ENCODE data around the gene RGS12.

RGS12 gene, protein sequence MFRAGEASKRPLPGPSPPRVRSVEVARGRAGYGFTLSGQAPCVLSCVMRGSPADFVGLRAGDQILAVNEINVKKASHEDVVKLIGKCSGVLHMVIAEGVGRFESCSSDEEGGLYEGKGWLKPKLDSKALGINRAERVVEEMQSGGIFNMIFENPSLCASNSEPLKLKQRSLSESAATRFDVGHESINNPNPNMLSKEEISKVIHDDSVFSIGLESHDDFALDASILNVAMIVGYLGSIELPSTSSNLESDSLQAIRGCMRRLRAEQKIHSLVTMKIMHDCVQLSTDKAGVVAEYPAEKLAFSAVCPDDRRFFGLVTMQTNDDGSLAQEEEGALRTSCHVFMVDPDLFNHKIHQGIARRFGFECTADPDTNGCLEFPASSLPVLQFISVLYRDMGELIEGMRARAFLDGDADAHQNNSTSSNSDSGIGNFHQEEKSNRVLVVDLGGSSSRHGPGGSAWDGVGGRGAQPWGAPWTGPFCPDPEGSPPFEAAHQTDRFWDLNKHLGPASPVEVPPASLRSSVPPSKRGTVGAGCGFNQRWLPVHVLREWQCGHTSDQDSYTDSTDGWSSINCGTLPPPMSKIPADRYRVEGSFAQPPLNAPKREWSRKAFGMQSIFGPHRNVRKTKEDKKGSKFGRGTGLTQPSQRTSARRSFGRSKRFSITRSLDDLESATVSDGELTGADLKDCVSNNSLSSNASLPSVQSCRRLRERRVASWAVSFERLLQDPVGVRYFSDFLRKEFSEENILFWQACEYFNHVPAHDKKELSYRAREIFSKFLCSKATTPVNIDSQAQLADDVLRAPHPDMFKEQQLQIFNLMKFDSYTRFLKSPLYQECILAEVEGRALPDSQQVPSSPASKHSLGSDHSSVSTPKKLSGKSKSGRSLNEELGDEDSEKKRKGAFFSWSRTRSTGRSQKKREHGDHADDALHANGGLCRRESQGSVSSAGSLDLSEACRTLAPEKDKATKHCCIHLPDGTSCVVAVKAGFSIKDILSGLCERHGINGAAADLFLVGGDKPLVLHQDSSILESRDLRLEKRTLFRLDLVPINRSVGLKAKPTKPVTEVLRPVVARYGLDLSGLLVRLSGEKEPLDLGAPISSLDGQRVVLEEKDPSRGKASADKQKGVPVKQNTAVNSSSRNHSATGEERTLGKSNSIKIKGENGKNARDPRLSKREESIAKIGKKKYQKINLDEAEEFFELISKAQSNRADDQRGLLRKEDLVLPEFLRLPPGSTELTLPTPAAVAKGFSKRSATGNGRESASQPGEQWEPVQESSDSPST (N-terminal part only)

DNA sequence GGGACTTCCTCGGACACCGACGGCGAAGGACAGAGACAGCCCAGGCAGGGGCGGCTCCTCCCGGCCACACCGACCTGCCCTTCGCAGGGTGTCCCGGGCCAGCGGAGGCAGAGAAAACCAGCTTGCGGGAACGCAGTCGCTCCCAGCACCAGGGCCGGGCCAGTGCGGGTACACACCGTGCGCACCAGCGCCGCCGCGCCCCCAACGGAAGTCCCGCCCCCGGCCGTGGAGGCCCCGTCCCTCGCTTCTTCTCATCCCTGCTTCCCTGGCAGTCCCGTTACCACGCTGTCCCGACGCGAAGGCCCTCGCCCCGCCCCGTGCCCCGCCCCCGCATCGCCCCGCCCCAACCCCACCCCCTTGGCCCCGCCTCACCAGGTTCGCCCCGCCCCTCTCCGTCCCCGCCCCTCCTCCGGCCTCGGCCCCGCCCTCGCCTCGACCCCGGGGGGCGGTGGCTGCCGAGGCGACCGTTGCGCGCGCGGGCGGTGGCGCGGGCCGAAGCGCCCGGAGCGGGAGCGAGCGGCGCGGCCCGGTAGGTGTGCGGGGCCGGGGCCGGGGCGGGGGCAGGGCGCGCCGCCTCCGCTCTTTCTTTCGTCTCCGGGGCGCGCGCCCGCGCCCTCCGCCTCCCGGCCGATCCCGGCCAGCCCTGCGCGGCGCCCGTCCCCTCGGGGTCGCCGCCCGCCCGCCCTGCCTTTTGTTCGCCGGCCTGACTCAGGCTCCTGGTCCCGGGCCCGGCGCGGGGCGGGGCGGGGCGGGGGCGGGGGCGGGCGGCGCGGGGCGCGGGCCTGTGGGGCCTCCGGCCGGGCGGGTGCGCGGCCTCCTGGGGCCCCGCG is at the start of gene RGS12:
Gene RGS12, plus strand, starts transcription at position 451 of the 830 bp plus-strand sequence. CDS start 23,150 bp downstream, outside the sequence.
- peak; percentile 87 for DNase-seq

DNA sequence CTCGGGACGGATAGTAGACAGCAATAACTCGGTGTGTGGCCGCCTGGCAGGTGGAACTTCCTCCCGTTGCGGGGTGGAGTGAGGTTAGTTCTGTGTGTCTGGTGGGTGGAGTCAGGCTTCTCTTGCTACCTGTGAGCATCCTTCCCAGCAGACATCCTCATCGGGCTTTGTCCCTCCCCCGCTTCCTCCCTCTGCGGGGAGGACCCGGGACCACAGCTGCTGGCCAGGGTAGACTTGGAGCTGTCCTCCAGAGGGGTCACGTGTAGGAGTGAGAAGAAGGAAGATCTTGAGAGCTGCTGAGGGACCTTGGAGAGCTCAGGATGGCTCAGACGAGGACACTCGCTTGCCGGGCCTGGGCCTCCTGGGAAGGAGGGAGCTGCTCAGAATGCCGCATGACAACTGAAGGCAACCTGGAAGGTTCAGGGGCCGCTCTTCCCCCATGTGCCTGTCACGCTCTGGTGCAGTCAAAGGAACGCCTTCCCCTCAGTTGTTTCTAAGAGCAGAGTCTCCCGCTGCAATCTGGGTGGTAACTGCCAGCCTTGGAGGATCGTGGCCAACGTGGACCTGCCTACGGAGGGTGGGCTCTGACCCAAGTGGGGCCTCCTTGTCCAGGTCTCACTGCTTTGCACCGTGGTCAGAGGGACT is 49.6 kb upstream of the RGS12 start:
- no peak for DNase-seq

DNA sequence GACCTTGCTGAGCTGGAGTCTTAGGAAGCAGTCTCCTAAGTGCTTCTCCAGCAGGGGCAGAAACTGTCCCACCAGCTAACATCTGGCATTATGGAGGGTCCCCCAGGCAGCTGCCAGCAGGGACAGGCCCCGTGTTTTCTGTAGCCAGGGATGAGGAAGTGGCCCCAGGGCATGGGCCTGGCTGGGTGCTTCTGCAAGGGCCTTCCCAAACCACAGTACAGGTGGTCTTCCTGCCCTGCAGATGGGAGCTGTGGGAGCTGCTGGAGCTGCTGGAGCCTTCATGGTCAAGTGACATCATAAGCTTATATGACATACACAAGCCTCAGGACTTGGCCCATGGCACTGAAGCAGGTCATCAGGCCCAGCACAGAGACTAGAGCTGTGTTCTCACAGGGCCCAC is 48.8 kb upstream of the RGS12 start:
- no peak for DNase-seq

DNA sequence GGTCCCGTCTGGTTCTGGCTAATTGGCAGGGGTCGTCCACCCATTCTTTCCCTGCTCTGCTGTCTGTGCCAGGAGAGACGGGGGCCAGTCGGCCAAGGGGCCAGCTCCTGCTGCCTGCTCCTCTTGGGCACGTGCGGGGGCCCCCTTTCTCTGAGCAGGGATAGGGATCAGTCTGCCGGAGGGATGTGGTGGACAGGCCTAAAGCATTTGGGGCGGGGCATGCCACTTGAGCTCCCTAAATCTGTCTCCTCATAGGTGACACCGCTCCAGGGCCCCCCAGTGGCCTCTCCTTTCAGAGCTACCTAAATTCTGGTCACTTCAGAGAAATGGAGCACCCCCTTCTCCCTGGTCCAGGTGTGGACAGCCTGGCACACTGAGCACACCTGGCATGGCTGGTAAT is 48.1 kb upstream of the RGS12 start:
- no peak for DNase-seq

DNA sequence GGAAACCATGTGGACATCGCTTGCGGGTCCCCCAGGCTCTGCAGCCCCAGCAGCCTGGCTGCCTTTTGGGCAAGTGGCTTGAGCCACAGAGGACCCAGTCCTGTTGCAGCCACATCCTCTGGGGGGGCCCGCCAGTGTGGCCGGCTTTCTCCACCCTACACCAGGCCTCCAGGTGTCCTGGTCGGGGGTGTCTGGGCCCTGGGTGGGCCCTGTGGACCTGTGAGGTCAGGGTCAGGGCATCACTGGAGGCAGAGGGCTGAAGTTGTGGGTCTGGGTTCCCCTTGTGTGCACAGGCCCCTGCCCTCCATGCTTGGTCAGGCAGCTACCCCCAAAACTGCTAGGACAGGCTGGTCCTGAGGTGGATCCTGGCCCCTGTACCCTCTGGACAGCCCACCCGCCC is 47.1 kb upstream of the RGS12 start:
- DNase-seq = no peak

DNA sequence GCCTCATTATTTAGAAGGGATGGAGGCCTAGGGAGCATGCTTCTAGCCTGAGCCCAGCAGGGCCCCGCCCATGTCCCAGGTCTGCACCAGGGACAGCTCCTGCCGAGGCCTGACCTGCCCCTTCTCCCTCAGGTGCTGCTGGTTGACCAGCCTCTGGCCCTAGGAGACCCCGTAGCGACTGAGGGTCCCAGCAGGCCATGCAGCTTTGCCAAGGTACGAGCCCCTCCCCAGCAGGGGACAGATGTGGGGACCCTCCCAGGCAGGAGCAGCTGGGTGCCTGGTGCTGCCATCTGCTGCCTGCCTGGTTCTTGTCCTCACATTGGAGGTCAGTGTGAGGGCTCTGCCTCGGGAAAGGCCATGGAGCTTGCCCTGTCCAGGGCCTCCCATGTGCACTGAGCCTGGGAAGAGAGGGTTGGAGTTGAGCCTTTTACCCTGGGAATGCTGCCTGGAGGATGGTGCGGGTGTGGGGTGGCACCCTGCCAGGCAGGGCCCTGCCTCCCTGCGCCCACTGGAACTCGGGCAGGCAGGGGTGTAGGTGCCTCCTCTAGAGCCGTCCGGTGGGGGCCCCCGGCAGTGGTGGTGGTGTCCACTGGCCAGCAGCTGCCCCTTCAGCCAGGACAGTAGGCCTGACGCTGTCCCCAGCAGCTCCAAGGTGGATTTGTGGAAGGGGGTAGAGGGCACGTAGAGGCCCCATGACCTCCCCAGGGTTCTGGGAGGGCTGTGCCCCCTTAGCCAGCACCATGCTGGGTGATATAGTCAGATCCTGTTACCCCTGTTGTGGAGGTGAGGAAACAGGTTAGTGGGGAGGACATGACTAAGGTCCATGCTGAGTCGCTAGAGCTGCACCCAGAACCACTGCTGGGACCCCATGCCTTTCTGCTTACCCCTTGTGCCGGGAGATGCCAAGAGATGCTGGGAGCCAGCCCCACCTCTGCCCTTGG is 46.1 kb upstream of the RGS12 start:
- DNase-seq = no peak

DNA sequence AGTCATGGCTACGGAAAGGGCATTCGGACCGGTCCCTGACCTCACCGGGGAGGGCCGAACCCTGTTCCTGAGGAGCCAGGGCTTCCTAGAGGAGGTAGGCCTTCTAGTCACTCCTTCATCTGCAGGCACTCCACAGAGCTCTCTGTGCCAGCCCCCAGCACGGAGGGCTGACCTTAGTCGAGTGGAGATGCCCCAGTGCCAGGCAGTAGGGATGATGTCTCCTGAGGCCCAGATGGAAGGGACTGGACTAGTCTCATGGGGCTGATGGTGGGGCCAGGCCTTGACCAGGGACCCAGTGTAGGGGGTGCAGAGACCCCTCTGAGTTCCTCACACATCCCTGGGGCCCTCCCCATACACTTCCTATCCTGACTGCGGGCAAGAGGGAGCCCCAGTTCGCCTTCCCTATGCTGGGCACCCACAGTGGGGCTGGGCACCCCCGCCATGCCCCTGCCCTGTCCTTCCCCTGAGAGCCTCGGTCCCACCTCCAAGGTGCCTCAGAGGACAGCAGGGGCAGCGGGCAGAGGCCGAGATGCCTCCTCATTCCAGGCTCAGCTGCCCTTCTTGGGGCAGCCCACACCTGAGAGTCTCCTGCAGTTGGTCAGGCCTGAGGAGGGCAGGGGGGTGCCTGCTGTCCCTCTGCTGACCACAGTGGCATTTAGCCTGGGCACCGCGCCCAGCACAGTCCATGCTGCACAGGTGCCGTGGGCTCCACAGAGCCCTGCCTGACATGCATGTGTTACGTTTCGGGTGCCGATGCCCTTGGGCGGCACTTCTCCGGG is 45.2 kb upstream of the RGS12 start:
- no peak for DNase-seq

DNA sequence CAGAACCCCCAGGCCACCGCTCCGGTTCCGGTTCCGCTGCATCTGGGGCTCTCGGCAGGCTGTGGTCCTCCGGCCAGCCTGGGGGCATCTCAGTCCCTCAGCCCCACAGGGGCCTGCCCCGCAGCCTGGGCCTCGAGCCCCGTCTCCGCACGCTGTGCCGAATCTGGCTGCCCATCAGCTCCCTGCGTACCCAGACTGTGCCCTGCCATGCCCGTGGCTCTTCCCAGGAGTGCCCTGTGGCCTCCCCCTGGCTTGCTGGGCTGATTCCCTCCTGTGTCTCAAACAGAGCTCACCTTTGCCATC is 44.7 kb upstream of the RGS12 start:
- DNase-seq = no peak

DNA sequence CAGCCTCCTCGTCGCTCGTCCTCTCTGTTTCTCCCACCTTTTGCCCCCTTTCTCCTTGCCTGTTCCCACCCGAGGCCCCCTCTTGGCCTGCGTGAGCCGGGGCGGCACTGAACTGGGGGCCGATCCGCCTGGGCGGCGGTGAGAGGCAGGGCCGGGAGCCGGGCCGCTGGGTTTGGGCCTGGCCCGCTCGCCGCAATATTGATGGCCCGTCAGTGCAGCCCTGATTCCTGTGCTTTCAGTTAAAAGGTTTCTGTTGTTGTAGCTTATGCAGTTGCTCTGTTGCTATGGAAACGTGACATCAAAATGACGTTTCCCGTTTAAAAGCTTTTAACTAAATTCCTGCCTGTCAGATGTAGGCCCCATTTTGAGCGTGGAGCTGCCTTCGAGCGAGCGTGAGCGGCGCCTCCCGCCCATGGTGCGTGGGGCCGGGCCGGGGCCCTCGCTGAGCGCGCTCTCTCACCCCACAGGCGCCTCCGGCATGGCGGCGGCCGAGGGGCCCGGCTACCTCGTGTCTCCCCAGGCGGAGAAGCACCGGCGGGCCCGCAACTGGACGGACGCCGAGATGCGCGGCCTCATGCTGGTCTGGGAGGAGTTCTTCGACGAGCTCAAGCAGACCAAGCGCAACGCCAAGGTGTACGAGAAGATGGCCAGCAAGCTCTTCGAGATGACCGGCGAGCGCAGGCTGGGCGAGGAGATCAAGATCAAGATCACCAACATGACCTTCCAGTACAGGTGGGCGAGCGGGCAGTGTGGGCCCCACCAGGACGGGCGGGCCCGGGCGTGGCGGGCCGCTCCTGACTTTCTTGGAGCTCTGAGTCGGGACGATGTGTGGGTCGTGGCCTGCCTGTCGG is 43.8 kb upstream of the RGS12 start, which contains the start of gene MSANTD1:
Gene MSANTD1, plus strand, starts transcription at position 349 of the 851 bp plus-strand sequence. Its CDS starts 64 bp downstream, at position 413.
- no peak for DNase-seq

DNA sequence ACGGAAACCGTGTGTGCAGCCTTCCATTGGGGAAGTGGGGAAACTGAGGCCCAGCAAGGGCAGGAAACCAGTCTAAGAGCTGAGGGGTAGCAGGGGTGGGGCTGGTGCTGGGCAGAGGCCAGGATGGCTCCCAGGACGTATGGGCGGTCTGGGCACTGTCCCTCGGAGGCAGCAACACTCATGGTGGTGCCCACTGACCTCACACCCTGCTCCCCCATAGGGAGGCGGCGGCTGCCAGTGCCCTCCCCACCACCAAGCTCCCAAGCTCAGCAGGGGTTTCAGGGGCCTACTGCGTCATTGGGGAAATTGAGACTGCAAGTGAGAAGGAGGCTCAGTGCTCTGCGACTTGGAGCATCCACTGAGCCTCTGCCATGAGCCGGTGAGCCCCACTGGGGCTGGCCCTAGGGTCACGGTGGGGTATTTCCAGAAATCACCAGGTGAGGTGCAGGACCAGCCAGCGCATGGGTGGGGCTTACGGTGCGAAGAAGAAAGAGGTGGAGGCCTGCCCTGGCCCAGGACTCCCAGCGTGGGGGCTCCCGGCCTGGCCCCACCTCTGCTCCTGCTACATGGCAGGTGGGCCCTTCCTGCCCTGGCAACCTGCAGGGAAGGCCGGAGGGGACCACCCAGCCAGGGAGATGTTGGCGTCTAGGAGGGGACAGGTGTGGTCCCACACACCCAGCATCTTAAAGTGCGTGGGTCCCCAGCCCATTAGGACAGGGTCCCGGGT is 42.9 kb upstream of the RGS12 start:
- DNase-seq = no peak

DNA sequence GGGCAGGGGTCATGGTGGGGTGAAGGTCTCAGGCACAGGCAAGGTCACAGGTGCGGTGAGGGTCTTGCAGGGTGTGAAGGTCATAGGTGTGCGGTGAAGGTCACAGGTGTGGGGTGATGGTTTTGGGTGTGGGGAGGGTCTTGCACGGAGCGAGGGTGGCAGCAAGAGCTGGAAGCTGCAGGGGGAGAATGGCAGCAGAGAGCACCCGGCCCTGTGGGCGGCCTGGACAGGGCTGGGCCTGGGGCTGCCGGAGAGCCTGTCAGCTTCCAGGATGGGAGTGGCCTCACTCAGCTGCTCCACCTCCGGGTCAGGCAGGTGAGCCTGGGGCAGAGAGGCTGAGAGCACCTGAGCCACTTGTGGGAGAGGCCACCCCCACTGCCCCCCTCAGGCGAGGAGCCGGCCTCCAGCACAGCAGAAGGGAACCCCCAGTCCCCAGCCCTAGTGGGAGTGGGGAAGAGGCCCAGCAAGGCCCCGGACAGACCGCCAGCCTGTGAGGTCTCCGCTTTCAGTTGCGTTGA is 42.3 kb upstream of the RGS12 start:
- no peak for DNase-seq

DNA sequence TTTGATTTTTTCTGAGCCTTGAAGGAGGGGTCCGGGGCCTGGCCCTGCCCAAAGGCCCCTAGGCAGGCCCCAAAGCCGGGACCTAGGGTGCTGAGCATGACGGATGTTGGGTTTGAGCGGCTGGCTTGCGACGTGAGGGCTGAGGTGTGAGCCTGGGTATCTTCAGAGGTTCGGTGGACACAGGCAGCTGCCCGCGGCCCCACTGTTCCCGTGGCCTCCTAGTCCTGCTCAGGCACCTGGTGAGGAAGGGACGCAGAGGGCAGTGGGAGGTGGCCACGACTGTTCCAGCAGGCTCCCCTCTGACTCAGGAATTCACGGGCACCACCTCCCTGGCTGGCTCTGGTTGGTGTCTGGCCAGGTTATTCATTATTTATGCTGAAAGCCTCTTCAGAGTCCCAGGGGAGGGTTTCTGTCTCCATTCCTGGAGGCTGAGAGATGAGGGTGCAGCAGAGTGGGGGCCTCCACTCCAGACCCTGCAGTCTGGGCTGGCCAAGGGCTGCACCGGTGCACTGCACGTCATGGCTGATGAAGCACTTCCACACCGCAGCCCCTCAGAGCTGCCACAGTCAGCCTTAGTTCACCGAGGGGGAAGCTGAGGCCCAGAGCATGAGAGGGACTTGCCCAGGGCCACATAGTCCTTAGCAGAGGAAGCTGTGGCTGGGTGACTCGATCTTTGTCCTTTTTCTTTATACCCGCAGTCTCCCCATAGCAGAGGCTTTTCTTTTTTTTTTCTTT is 41.7 kb upstream of the RGS12 start:
- no peak for DNase-seq

DNA sequence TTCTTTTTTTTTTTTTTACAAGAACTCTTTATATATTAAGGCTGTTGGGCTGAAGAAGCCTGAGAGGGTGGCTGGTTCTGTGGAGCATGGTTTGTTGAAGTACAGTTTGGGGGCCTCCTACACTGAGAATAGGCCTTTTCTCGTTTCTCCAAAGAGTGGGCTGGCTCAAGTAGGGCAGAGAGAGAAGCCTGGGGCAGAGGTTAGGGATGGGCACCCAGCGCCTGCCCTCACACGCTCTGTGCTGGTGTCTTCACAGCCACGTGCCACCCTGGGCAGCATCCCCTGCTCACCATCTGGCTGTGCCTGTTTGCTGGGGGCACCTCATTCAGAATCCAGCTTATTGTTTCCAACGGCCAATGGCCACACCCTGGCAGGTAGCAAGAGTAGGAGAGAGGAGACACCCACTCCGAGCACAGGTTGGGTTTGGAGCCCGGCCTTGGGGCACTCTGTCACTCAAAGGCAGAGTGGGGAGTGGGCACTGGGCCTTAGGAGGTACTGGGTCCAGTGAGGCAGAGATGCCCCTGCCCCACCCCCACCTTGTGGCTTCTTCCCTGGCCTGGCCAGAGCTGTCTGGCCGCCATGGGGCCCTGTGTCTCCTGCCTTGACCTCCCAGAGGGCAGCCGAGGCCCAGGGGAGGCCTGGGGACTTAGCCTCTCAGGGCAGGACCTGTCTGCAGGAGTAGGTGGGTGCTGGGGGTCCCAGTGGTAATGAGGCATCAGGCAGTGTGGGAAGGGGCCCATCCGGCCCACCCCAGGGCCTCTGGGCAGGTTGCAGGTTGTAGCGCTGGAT is 40.9 kb upstream of the RGS12 start:
- no peak for DNase-seq

DNA sequence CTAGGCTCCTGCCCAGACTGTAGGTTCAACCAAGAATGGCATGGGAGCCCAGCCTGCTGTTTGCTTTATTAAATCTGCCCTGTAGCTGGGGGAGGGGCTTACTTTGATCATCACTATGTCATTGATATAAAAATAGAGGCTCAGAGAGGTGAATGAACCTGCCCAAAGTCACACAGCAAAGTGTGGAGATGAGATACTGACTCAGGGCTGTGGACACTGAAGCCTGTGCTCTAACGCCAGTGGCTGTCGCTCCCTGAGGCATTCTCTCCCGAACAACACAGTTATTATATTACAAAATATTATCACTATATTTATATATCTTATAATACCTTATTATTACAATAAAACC is 40.4 kb upstream of the RGS12 start:
- no peak for DNase-seq

DNA sequence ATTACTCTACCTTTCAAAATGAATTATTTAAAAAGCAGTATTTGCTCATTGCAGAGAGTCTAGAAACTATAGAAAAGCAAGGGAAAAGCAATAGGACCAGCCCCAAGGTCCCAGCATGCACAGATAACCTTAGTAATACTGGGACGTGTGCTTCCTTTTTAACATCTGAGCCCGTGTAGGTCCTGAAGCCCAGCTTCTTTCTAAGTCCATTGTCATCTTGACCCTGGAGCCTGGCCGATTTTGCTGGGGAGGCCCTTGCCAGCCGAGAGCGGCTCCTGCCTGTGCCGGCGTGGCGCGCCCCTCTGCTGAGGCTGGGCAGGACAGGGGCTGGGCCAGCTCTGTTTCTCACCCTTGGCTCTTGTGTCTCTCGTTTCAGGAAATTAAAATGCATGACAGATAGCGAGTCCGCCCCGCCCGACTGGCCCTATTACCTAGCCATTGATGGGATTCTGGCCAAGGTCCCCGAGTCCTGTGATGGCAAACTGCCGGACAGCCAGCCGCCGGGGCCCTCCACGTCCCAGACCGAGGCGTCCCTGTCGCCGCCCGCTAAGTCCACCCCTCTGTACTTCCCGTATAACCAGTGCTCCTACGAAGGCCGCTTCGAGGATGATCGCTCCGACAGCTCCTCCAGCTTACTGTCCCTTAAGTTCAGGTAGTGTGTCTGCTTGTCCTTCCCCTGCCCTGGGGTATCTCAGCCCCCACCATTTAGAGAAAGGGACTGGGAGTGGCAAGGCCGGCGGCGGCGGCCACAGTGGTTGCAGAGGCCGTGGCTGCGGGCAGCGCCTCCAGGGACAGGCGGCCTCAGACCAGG is 39.8 kb upstream of the RGS12 start:
- no peak for DNase-seq

All from stimulated activated CD4-positive, alpha-beta T cell treated with anti-CD3 and anti-CD28 coated beads, Interleukin-1b, Interleukin-23, amount 100 ng/mL, for 48 hours (primary cell).